K562 (cell line): Measurements from ENCODE around the gene PLCB4. TPM values are rescaled to one million over a fixed set of nuclear protein-coding genes. Genes with fewer than 3 reads are reported as not detected.

Experiments used
- ATAC-seq: fragments of 200-7000 bp; cut with Tn5 transposase; 3 replicates; pipeline ENCODE4 v1.9.1; 2020; ENCODE audit warnings: moderate library complexity
- BruUV-seq: library from RNA; stranded (reverse); fragments of 400-500 nt; replicated peaks from 2 replicates; lab custom pipeline; 2021; lab: Mats Ljungman, UMichigan
- CTCF ChIA-PET: fragments of 300-600 bp; formaldehyde crosslinking; extraction: SDS; loops from one replicate; lab custom pipeline; 2021; ENCODE audit warnings: low intra/inter-chr PET ratio; lab: Yijun Ruan, JAX
- POLR2A ChIA-PET: fragments of 300-600, 350-650 bp; sonication (Branson Sonifier 250); formaldehyde crosslinking; extraction: SDS; loops from one replicate; lab custom pipeline; 2021; ENCODE audit warnings: antibody characterized with exemption, inconsistent platforms; lab: Yijun Ruan, JAX
- DNase-seq, 4 experiments: peaks; one replicate each; pipeline versions ENCODE4 v3.0.0 to v3.0.0-alpha.2; 2011 to 2018; ENCODE audit warnings: low spot score in 3 of 4, mixed read lengths in 3 of 4; ENCODE audit errors: extremely low read depth in 1 of 4
- FAIRE-seq: peaks from 2 replicates; lab custom pipeline; 2011; peaks lifted over from hg19 to GRCh38; lab: Jason Lieb, UNC
- H2AFZ ChIP-seq: 2 replicates; pipeline ENCODE4 v1.6.0; 2011; ENCODE audit warnings: low read depth, low read length, control low read depth, inconsistent platforms
- H3K27ac ChIP-seq: fragments of 200-600 bp; 3 replicates; pipeline ENCODE4 v1.8.0; 2011; ENCODE audit warnings: low read depth, mild to moderate bottlenecking, control low read depth, inconsistent platforms, low read length, moderate library complexity, mixed read lengths; ENCODE audit errors: extremely low read depth
- H3K27me3 ChIP-seq, 2 experiments: fragments of 300-600 bp in 1 of 2; 2 replicates in 1 of 2; 3 replicates in 1 of 2; pipeline versions ENCODE4 v1.6.0 to v1.8.0; 2011; ENCODE audit warnings: inconsistent platforms in 2 of 2, low read length in 2 of 2, mild to moderate bottlenecking in 1 of 2, mixed read lengths in 1 of 2, moderate library complexity in 1 of 2; ENCODE audit not compliant: control insufficient read depth in 2 of 2, insufficient read depth in 2 of 2
- H3K36me3 ChIP-seq: fragments of 300-600 bp; 3 replicates; pipeline ENCODE4 v1.8.0; 2011; ENCODE audit warnings: mild to moderate bottlenecking, low read length, inconsistent platforms; ENCODE audit not compliant: control insufficient read depth, insufficient read depth
- H3K4me1 ChIP-seq, 2 experiments: fragments of 200-600 bp in 1 of 2; replicated peaks in 1 of 2; 2 replicates in 1 of 2; 3 replicates in 1 of 2; pipeline versions ENCODE4 v1.5.1 to v1.8.0; 2011; ENCODE audit warnings: inconsistent platforms in 2 of 2, low read length in 2 of 2, mild to moderate bottlenecking in 1 of 2, mixed read lengths in 1 of 2, moderate library complexity in 1 of 2; ENCODE audit not compliant: control insufficient read depth in 2 of 2, insufficient read depth in 2 of 2
- H3K4me2 ChIP-seq: 2 replicates; pipeline ENCODE4 v1.6.1; 2011; ENCODE audit warnings: low read length, control low read depth, inconsistent platforms, mixed read lengths; ENCODE audit not compliant: insufficient read depth
- H3K4me3 ChIP-seq: fragments of 200-600 bp; sonication (generic), shearing (Covaris generic); 2 replicates; pipeline ENCODE4 v1.5.1; 2016; ENCODE audit warnings: control low read depth, inconsistent platforms
- H3K79me2 ChIP-seq: fragments of 200-600 bp; 3 replicates; pipeline ENCODE4 v1.8.0; 2011; ENCODE audit warnings: low read length, inconsistent platforms; ENCODE audit not compliant: control insufficient read depth, insufficient read depth
- H3K9ac ChIP-seq, 2 experiments: 2 replicates each; pipeline versions ENCODE4 v1.6.0 to v1.6.1; 2011; ENCODE audit warnings: low read depth in 2 of 2, low read length in 2 of 2, control low read depth in 1 of 2, inconsistent platforms in 1 of 2, mild to moderate bottlenecking in 1 of 2, mixed read lengths in 1 of 2; ENCODE audit not compliant: insufficient read depth in 1 of 2
- H3K9me1 ChIP-seq: one replicate; pipeline ENCODE4 v1.6.0; 2011; ENCODE audit warnings: inconsistent platforms, mild to moderate bottlenecking, low read length, moderate library complexity; ENCODE audit not compliant: control insufficient read depth, insufficient read depth
- H3K9me3 ChIP-seq: replicated peaks from 2 replicates; pipeline ENCODE4 v1.5.1; 2011; ENCODE audit warnings: low read depth, low read length, inconsistent platforms; ENCODE audit not compliant: control insufficient read depth, insufficient read depth
- H4K20me1 ChIP-seq: replicated peaks from 2 replicates; pipeline ENCODE4 v1.6.1; 2011; ENCODE audit warnings: low read length, inconsistent platforms, mixed read lengths; ENCODE audit not compliant: control insufficient read depth, insufficient read depth
- NR0B1 ChIP-seq: fragments of 450-650 bp; IDR thresholded peaks from one replicate; pipeline ENCODE4 v1.6.1; 2018; ENCODE audit warnings: mild to moderate bottlenecking, moderate library complexity; ENCODE audit not compliant: partially characterized antibody
- PHB2 ChIP-seq: fragments of 450-650 bp; IDR thresholded peaks from 2 replicates; pipeline ENCODE4 v1.6.1; 2017; ENCODE audit warnings: low read depth
- PURB ChIP-seq: sonication (generic); formaldehyde crosslinking; IDR thresholded peaks from 2 replicates; pipeline ENCODE4 v1.9.0; 2021; ENCODE audit warnings: low read depth, mild to moderate bottlenecking, missing genetic modification reagents
- RBM25 ChIP-seq: fragments of 200-400 bp; formaldehyde crosslinking; IDR thresholded peaks from 2 replicates; pipeline ENCODE4 v1.6.1; 2018; ENCODE audit warnings: low read length, low read depth, moderate library complexity; ENCODE audit not compliant: severe bottlenecking
- TCFL5 ChIP-seq: fragments of 250-450 bp; sonication (Bioruptor Pico); conservative IDR thresholded peaks from 2 replicates; pipeline ENCODE4 v1.6.1; 2021; ENCODE audit warnings: mild to moderate bottlenecking, moderate library complexity, matching md5 sums
- ZNF561 ChIP-seq: fragments of 450-650 bp; formaldehyde crosslinking; conservative IDR thresholded peaks from 2 replicates; pipeline ENCODE4 v1.4.0; 2020; ENCODE audit warnings: mild to moderate bottlenecking, moderate library complexity
- WGBS: fragments of 100-300 bp; shearing (Covaris generic); methylation state at CpG from one replicate; pipeline ENCODE4 v1.1.6; 2016; ENCODE audit warnings: low coverage, mixed read lengths; ENCODE audit not compliant: insufficient coverage; ENCODE audit errors: missing lambda C conversion rate; 5-methylcytosine and 5-hydroxymethylcytosine counted together
- in situ Hi-C: fragments of 300-500 bp; cut with MboI; formaldehyde crosslinking; loops from 4 replicates; pipeline ENCODE4 v1.15.0; 2018; ENCODE audit warnings: inconsistent platforms, mixed read lengths
- intact Hi-C: fragments of 100-400 bp; cut with micrococcal nuclease; formaldehyde crosslinking; loops from 2 replicates; pipeline ENCODE4 v1.14.2; 2022
- polyA plus RNA-seq, 8 experiments: library from polyadenylated mRNA; depleted of rRNA in 4 of 8; stranded (reverse) in 5 of 8; unstranded in 3 of 8; fragments of >200 nt; fragmentation: Nextera tagmentation in 2 of 8; fragmentation: Illumina TruSeq in 1 of 8; extraction: Ambion mirVana in 2 of 8; extraction: Trizol in 1 of 8; gene quantifications; 2 replicates each; pipeline versions ENCODE4 v1.2.1 to v1.2.3, GENCODE V29; 2011 to 2014; ENCODE audit warnings: inconsistent platforms in 1 of 8, missing spikeins in 1 of 8
- total RNA-seq, 7 experiments: library from RNA; depleted of rRNA in 6 of 7; stranded (reverse); fragments of >200 nt in 6 of 7; fragmentation: Illumina TruSeq in 2 of 7; extraction: Trizol in 2 of 7; gene quantifications; 2 replicates each; pipeline versions ENCODE4 v1.2.1 to v1.2.3, GENCODE V29; 2011 to 2021; ENCODE audit warnings: low replicate concordance in 1 of 7

The PLCB4 gene
- total and polyA plus RNA-seq, 9 of the 15 experiments (the other 6 are each of a cell fraction or from before 2014, with no cell fraction given) = 0.20 to 2.9 (median 0.52) TPM

GRCh38 chr20:9117548-9117947, 48.7 kb downstream of the PLCB4 start:
- WGBS = 43% methylated on average over 2 of the region's 3 CpGs
- intact Hi-C loops = no loop called here
- BruUV-seq = no TSS peak
- Histone ChIP-seq H3K27me3 (no peaks in the 10 kb centered on the region), H3K9ac (no peak overlapping the region), H3K4me1 (no peaks in the 10 kb centered on the region), H3K4me2 (no peak overlapping the region), H3K9me1 (no peaks in the 10 kb centered on the region), H3K79me2 (no peaks in the 10 kb centered on the region), H2AFZ (no peak overlapping the region), H3K36me3 (no peaks in the 10 kb centered on the region), H4K20me1 (no peaks in the 10 kb centered on the region), H3K27ac (no peak overlapping the region), H3K4me3 (no peak overlapping the region), H3K9me3 (no peaks in the 10 kb centered on the region)
- TF ChIP-seq RBM25 = peak; percentile 17
- TF ChIP-seq PHB2 = no peak
- no peak for TF ChIP-seq TCFL5
- no peak for TF ChIP-seq NR0B1
- TF ChIP-seq PURB (CRISPR knock-in tag) = no peak
- TF ChIP-seq ZNF561 (CRISPR knock-in tag) = no peak
- ChIA-PET CTCF (no interaction called here), POLR2A (no interaction called here)
- DNase-seq = no peak
- no peak for FAIRE-seq
- in situ Hi-C loops = no loop called here
- no peak for ATAC-seq
